Hypothalamus (tissue), 51 donors: ENCODE measurements around the gene C1GALT1C1L.
"Not testable (repeated sequence)": the region's sequence is repeated elsewhere in the genome, so short reads cannot be mapped to it uniquely, and the experiment has no call there.

Source experiments
- DNase-seq, 51 donors: peaks; one replicate each; lab custom pipeline; 2025; lab: John Stamatoyannopoulos, UW

Gene C1GALT1C1L

GRCh38 chr2:43657241-43657640 is 19.0 kb downstream of the C1GALT1C1L start:
- no peak for DNase-seq

GRCh38 chr2:43653506-43653905 is 22.7 kb downstream of the C1GALT1C1L start:
- DNase-seq, result no peak

GRCh38 chr2:43648994-43649701 is 27.1 kb downstream of the C1GALT1C1L start:
- DNase-seq, result no peak

GRCh38 chr2:43643680-43644079 is 32.5 kb downstream of the C1GALT1C1L start:
- DNase-seq, result no peak

GRCh38 chr2:43642363-43642762 is 33.9 kb downstream of the C1GALT1C1L start:
- no peak for DNase-seq

GRCh38 chr2:43637030-43637803 is 39.0 kb downstream of the C1GALT1C1L start, which contains the start of gene PLEKHH2:
PLEKHH2 (plus strand) TSS chr2:43637260; CDS start chr2:43644674, 7,414 bp downstream.
- peak in 50 of 51 donors; percentile 18 to 95 (median 78) for DNase-seq

- DNase-seq, result no peak
These were observed 39.6 kb downstream of the C1GALT1C1L start for GRCh38 chr2:43636621-43637020.

- DNase-seq, result not testable (repeated sequence)
These were observed 40.1 kb downstream of the C1GALT1C1L start for GRCh38 chr2:43636153-43636552.

- peak in 5 of 51 donors; percentile 1 to 22 (median 4) for DNase-seq
These were observed 41.5 kb downstream of the C1GALT1C1L start for GRCh38 chr2:43634604-43635306.

- DNase-seq, result no peak
These were observed 44.5 kb downstream of the C1GALT1C1L start for GRCh38 chr2:43631618-43632317.
